CD4-positive, CD25-positive, alpha-beta regulatory T cell (primary cell): ENCODE results near the gene DEFB127. TPM values are rescaled to one million over a fixed set of nuclear protein-coding genes. Genes with fewer than 3 reads are reported as not detected.
"Not testable (repeated sequence)": the region's sequence is repeated elsewhere in the genome, so short reads cannot be mapped to it uniquely, and the experiment has no call there.

Experiments
- ATAC-seq, 2 donors: fragments of 150-1000 bp; cut with Tn5 transposase; one replicate each; pipeline ENCODE4 v1.10.0; 2021; ENCODE audit warnings: low read depth in 2 of 2, moderate number of reproducible peaks in 2 of 2, moderate library complexity in 1 of 2
- DNase-seq, 3 donors: peaks; one replicate each; pipeline versions ENCODE4 v3.0.0 to v3.0.0-alpha.2; 2012 to 2022; ENCODE audit warnings: mixed read lengths in 1 of 3
- H3K27ac ChIP-seq: one replicate; pipeline ENCODE4 v1.7.0; 2013; ENCODE audit warnings: mild to moderate bottlenecking, low read length; ENCODE audit not compliant: insufficient read depth, poor library complexity, severe bottlenecking
- H3K27me3 ChIP-seq: one replicate; pipeline ENCODE4 v1.7.0; 2013; ENCODE audit warnings: low read length; ENCODE audit not compliant: control insufficient read depth, insufficient read depth
- H3K36me3 ChIP-seq: one replicate; pipeline ENCODE4 v1.7.0; 2013; ENCODE audit warnings: mild to moderate bottlenecking, low read length, moderate library complexity; ENCODE audit not compliant: control insufficient read depth, insufficient read depth
- H3K4me1 ChIP-seq: 2 replicates; pipeline ENCODE4 v1.7.0; 2013; ENCODE audit warnings: mild to moderate bottlenecking, low read length; ENCODE audit not compliant: insufficient read depth, control insufficient read depth, poor library complexity, severe bottlenecking
- H3K4me3 ChIP-seq: one replicate; pipeline ENCODE4 v1.7.0; 2013; ENCODE audit warnings: low read depth, mild to moderate bottlenecking, low read length, moderate library complexity
- H3K9me3 ChIP-seq, 2 experiments: 1 replicate in 1 of 2; 2 replicates in 1 of 2; pipeline ENCODE4 v1.7.0; 2013; ENCODE audit warnings: low read length in 2 of 2, mild to moderate bottlenecking in 1 of 2, moderate library complexity in 1 of 2; ENCODE audit not compliant: control insufficient read depth in 2 of 2
- H3K27ac Mint-ChIP-seq, 3 donors: one replicate each; pipeline ENCODE4 v1.8.0; 2020 to 2022; ENCODE audit warnings: mild to moderate bottlenecking in 3 of 3, mixed read lengths in 3 of 3, moderate library complexity in 2 of 3
- H3K27me3 Mint-ChIP-seq: one replicate; pipeline ENCODE4 v1.8.0; 2022; ENCODE audit warnings: mild to moderate bottlenecking, mixed read lengths
- H3K36me3 Mint-ChIP-seq: one replicate; pipeline ENCODE4 v1.8.0; 2020; ENCODE audit warnings: mixed read lengths
- H3K4me1 Mint-ChIP-seq, 4 donors: one replicate each; pipeline ENCODE4 v1.8.0; 2020 to 2022; ENCODE audit warnings: mixed read lengths in 4 of 4, mild to moderate bottlenecking in 1 of 4
- H3K4me3 Mint-ChIP-seq, 4 donors: one replicate each; pipeline ENCODE4 v1.8.0; 2020 to 2022; ENCODE audit warnings: mild to moderate bottlenecking in 4 of 4, mixed read lengths in 4 of 4, moderate library complexity in 3 of 4
- H3K9me3 Mint-ChIP-seq, 7 donors: one replicate each; pipeline ENCODE4 v1.8.0; 2020 to 2022; ENCODE audit warnings: mixed read lengths in 7 of 7, mild to moderate bottlenecking in 3 of 7, moderate library complexity in 2 of 7
- polyA plus RNA-seq, 4 donors: library from polyadenylated mRNA; unstranded; fragments of 300-500 nt; fragmentation: Illumina TruSeq; gene quantifications; one replicate each; pipeline ENCODE4 v1.2.3, GENCODE V29; 2021
- total RNA-seq: library from RNA; stranded (reverse); gene quantifications from one replicate; pipeline ENCODE4 v1.2.3, GENCODE V29; 2022

Gene DEFB127
- total and polyA plus RNA-seq, 5 donors from 2014 or later: not detected

DNA sequence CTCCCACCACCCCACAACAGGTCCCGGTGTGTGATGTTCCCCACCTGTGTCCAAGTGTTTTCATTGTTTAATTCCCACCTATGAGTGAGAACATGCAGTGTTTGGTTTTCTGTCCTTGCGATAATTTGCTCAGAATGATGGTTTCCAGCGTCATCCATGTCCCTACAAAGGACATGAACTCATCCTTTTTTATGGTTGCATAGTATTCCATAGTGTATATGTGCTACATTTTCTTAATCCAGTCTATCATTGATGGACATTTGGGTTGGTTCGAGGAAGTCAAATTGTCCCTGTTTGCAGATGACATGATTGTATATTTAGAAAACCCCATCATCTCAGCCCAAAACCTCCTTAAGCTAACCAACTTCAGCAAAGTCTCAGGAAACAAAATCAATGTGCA lies 46.4 kb downstream of the DEFB127 start:
- H3K4me1 Mint-ChIP-seq, H3K4me3 Mint-ChIP-seq, H3K4me1 ChIP-seq, H3K36me3 Mint-ChIP-seq, ATAC-seq, H3K36me3 ChIP-seq, H3K9me3 Mint-ChIP-seq, H3K27ac ChIP-seq, H3K27ac Mint-ChIP-seq, DNase-seq, H3K27me3 ChIP-seq, H3K4me3 ChIP-seq, H3K9me3 ChIP-seq: not testable (repeated sequence)
- peaks cover 28% of the 10 kb centered on the region for H3K27me3 Mint-ChIP-seq

Other genes starting within 250 kb of the DEFB127 start
- gene DEFB125, start 69.8 kb upstream of the DEFB127 start, total RNA-seq: not detected
- not detected for gene DEFB125, start 69.8 kb upstream of the DEFB127 start, polyA plus RNA-seq
- gene DEFB126, start 14.9 kb upstream of the DEFB127 start, total RNA-seq: not detected
- not detected for gene DEFB126, start 14.9 kb upstream of the DEFB127 start, polyA plus RNA-seq
- gene DEFB128, start 32.3 kb downstream of the DEFB127 start, total RNA-seq: not detected
- gene DEFB128, start 32.3 kb downstream of the DEFB127 start, polyA plus RNA-seq: not detected
- not detected for gene DEFB129, start 69.8 kb downstream of the DEFB127 start, total RNA-seq
- gene DEFB129, start 69.8 kb downstream of the DEFB127 start, polyA plus RNA-seq: not detected
- gene DEFB132, start 100.3 kb downstream of the DEFB127 start, total RNA-seq: not detected
- not detected for gene DEFB132, start 100.3 kb downstream of the DEFB127 start, polyA plus RNA-seq
- gene C20orf96, start 133.3 kb downstream of the DEFB127 start, total RNA-seq: 1.1 TPM
- gene C20orf96, start 133.3 kb downstream of the DEFB127 start, polyA plus RNA-seq: under 1 TPM; 0.10 to 0.52 (median 0.31) TPM
- gene ZCCHC3, start 140.1 kb downstream of the DEFB127 start, total RNA-seq: 19.7 TPM
- 10 to 100 TPM in 1 of 4 donors, 1 to 10 TPM in 3; 5.9 to 12.7 (median 7.9) TPM for gene ZCCHC3, start 140.1 kb downstream of the DEFB127 start, polyA plus RNA-seq
- 4.9 TPM for gene SOX12, start 168.1 kb downstream of the DEFB127 start, total RNA-seq
- gene SOX12, start 168.1 kb downstream of the DEFB127 start, polyA plus RNA-seq: under 1 TPM; 0.29 to 0.44 (median 0.38) TPM
- gene NRSN2, start 189.7 kb downstream of the DEFB127 start, total RNA-seq: 1.5 TPM
- 1 to 10 TPM in 2 of 4 donors, under 1 TPM in 1, not detected in 1; 0.52 to 1.5 (median 1.1) TPM for gene NRSN2, start 189.7 kb downstream of the DEFB127 start, polyA plus RNA-seq
- 6.0 TPM for gene TRIB3, start 223.3 kb downstream of the DEFB127 start, total RNA-seq
- 10 to 100 TPM; 15.0 to 22.6 (median 19.6) TPM for gene TRIB3, start 223.3 kb downstream of the DEFB127 start, polyA plus RNA-seq